H1 (cell line): ENCODE measurements around the gene MTX1. TPM values are rescaled to one million over a fixed set of nuclear protein-coding genes. Genes with fewer than 3 reads are reported as not detected.

ENCODE experiments used
- ATF2 ChIP-seq: IDR thresholded peaks from 2 replicates; pipeline ENCODE4 v1.6.1; 2012; ENCODE audit warnings: low read length, inconsistent platforms
- CBX5 ChIP-seq: fragments of 300-800, 300-1000 bp; sonication (generic); IDR thresholded peaks from 2 replicates; pipeline ENCODE4 v1.7.1; 2016; ENCODE audit warnings: antibody characterized with exemption, low read length, low read depth
- CBX8 ChIP-seq: fragments of 300-800, 300-1000 bp; sonication (generic); IDR thresholded peaks from 2 replicates; pipeline ENCODE4 v1.7.1; 2016; ENCODE audit warnings: low read depth, low read length, borderline replicate concordance
- CREB1 ChIP-seq: IDR thresholded peaks from 2 replicates; pipeline ENCODE4 v1.6.1; 2012; ENCODE audit warnings: inconsistent platforms
- CTCF ChIP-seq, 3 experiments: IDR thresholded peaks; 1 replicate in 2 of 3; 2 replicates in 1 of 3; pipeline versions ENCODE4 v1.5.1 to v1.6.1; 2011; ENCODE audit warnings: low read length in 3 of 3, mild to moderate bottlenecking in 3 of 3, inconsistent platforms in 2 of 3, low read depth in 1 of 3, moderate library complexity in 1 of 3; ENCODE audit not compliant: insufficient read depth in 1 of 3; ENCODE audit errors: control extremely low read depth in 1 of 3
- E2F6 ChIP-seq: IDR thresholded peaks from 2 replicates; pipeline ENCODE4 v1.6.1; 2012; ENCODE audit warnings: inconsistent platforms
- EZH2 ChIP-seq: fragments of 200-600 bp; sonication (generic); IDR thresholded peaks from 2 replicates; pipeline ENCODE4 v1.7.1; 2012; ENCODE audit warnings: low read depth, mild to moderate bottlenecking, moderate library complexity, low read length, inconsistent platforms; ENCODE audit not compliant: severe bottlenecking
- JUND ChIP-seq: IDR thresholded peaks from 2 replicates; pipeline ENCODE4 v1.6.1; 2011; ENCODE audit warnings: mild to moderate bottlenecking, improper control_type of control experiment, low read length
- KDM4A ChIP-seq: IDR thresholded peaks from one replicate; pipeline ENCODE4 v1.7.1; 2012; ENCODE audit warnings: low read depth, mild to moderate bottlenecking, moderate library complexity, low read length, inconsistent platforms; ENCODE audit not compliant: severe bottlenecking
- MAX ChIP-seq: IDR thresholded peaks from 2 replicates; pipeline ENCODE4 v1.6.1; 2012; ENCODE audit warnings: inconsistent platforms
- PHF8 ChIP-seq: fragments of 200-600 bp; sonication (generic); conservative IDR thresholded peaks from 2 replicates; pipeline ENCODE4 v1.7.1; 2012; ENCODE audit warnings: low read depth, mild to moderate bottlenecking, inconsistent platforms, low read length, moderate library complexity
- POLR2AphosphoS5 ChIP-seq: IDR thresholded peaks from 2 replicates; pipeline ENCODE4 v1.6.1; 2011; ENCODE audit warnings: low read depth, low read length
- RBBP5 ChIP-seq: IDR thresholded peaks from 2 replicates; pipeline ENCODE4 v1.7.1; 2012; ENCODE audit warnings: low read depth, mild to moderate bottlenecking, inconsistent platforms, low read length, moderate library complexity, borderline replicate concordance
- RFX5 ChIP-seq: IDR thresholded peaks from 2 replicates; pipeline ENCODE4 v1.6.1; 2011; ENCODE audit warnings: low read depth, low read length, improper control_type of control experiment, borderline replicate concordance
- SRF ChIP-seq: IDR thresholded peaks from 2 replicates; pipeline ENCODE4 v1.6.1; 2011; ENCODE audit warnings: mild to moderate bottlenecking, low read depth, low read length, moderate library complexity
- SUZ12 ChIP-seq: fragments of 200-600 bp; sonication (generic); IDR thresholded peaks from 2 replicates; pipeline ENCODE4 v1.6.1; 2012; ENCODE audit warnings: mild to moderate bottlenecking, inconsistent platforms, low read length, moderate library complexity, mixed read lengths
- TAF1 ChIP-seq: IDR thresholded peaks from 2 replicates; pipeline ENCODE4 v1.6.1; 2011; ENCODE audit warnings: mild to moderate bottlenecking, low read depth, low read length
- polyA plus RNA-seq, 7 experiments: library from polyadenylated mRNA; depleted of rRNA in 3 of 7; stranded (reverse) in 5 of 7; unstranded in 2 of 7; fragments of >200 nt in 5 of 7; fragments of 200-250 nt in 2 of 7; gene quantifications; 1 replicate in 5 of 7; 2 replicates in 1 of 7; 4 replicates in 1 of 7; pipeline versions ENCODE4 v1.2.1 to v1.2.3, GENCODE V29; 2011 to 2013; ENCODE audit warnings: missing spikeins in 2 of 7, mixed read lengths in 2 of 7
- total RNA-seq: library from RNA; stranded (reverse); fragmentation: NEBNext Ultra II Directional; extraction: Animal tissue kit (Norgen Biotek cat#: 25700); gene quantifications from 2 replicates; pipeline ENCODE4 v1.2.1, GENCODE V29; 2021

MTX1 gene
- total and polyA plus RNA-seq, 2 of the 8 experiments (the other 6 are each of a cell fraction or from before 2014, with no cell fraction given) = 47.9 to 131 TPM

GRCh38 chr1:155196103-155196892 lies 12.2 kb upstream of the MTX1 start (continued):
- no peak for TF ChIP-seq CTCF (IDR thresholded peaks at IDR 0.05; ENCODE audit: control extremely low read depth in 1 of 3, insufficient read depth in 1 of 3, low read depth in 1 of 3, low read length in 3 of 3)
- TF ChIP-seq JUND = peak; percentile 61
- no peak for TF ChIP-seq EZH2
- no peak for TF ChIP-seq SRF
- no peak for TF ChIP-seq CBX8
- TF ChIP-seq KDM4A = no peak
- 0 out of 2 replicates have a peak, but pooled peaks have one; percentile 31 for TF ChIP-seq RBBP5
- TF ChIP-seq RFX5 = no peak
- TF ChIP-seq CREB1 = no peak
- TF ChIP-seq E2F6 = no peak
- TF ChIP-seq SUZ12 = no peak
- TF ChIP-seq PHF8 = 0 out of 2 replicates have a peak, but pooled peaks have one; percentile 11
- 0 out of 2 replicates have a peak, but pooled peaks have one; percentile 60 for TF ChIP-seq ATF2
- no peak for TF ChIP-seq CBX5
- no peak; the same call in 1 of the 2 replicates for TF ChIP-seq TAF1
- TF ChIP-seq POLR2AphosphoS5 = peak; percentile 69; the same call in 1 of the 2 replicates
- no peak for TF ChIP-seq MAX
